Measurements from ENCODE around the gene ZNF516. TPM values are rescaled to one million over a fixed set of nuclear protein-coding genes. Genes with fewer than 3 reads are reported as not detected.

Gene ZNF516
- total and polyA plus RNA-seq, 2 of the 13 experiments (the other 11 are each of a cell fraction or from before 2014, with no cell fraction given) = 16.6 to 18.7 TPM

GRCh38 chr18:76504749-76505148, 9.7 kb upstream of the ZNF516 start (continued):
- TF ChIP-seq, protein P1, sequence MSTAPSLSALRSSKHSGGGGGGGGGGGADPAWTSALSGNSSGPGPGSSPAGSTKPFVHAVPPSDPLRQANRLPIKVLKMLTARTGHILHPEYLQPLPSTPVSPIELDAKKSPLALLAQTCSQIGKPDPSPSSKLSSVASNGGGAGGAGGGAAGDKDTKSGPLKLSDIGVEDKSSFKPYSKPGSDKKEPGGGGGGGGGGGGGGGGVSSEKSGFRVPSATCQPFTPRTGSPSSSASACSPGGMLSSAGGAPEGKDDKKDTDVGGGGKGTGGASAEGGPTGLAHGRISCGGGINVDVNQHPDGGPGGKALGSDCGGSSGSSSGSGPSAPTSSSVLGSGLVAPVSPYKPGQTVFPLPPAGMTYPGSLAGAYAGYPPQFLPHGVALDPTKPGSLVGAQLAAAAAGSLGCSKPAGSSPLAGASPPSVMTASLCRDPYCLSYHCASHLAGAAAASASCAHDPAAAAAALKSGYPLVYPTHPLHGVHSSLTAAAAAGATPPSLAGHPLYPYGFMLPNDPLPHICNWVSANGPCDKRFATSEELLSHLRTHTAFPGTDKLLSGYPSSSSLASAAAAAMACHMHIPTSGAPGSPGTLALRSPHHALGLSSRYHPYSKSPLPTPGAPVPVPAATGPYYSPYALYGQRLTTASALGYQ (CRISPR knock-in tag; IDR thresholded peaks at IDR 0.05) = no peak
- TF ChIP-seq NCOA2 (CRISPR knock-in tag; IDR thresholded peaks at IDR 0.05) (no peak), NFATC3 (CRISPR knock-in tag; IDR thresholded peaks at IDR 0.05) (no peak), CEBPG (CRISPR knock-in tag; IDR thresholded peaks at IDR 0.05) (peak; percentile 49; the same call in 1 of the 2 replicates), ONECUT2 (CRISPR knock-in tag; IDR thresholded peaks at IDR 0.05) (no peak), MTF2 (CRISPR knock-in tag; IDR thresholded peaks at IDR 0.05; ENCODE audit: borderline replicate concordance) (no peak), ATF4 (CRISPR knock-in tag; IDR thresholded peaks at IDR 0.05) (peak in 1 of 2 experiments; percentile 81; a peak in 2 of 4 replicates), TCF7L2 (IDR thresholded peaks at IDR 0.05; ENCODE audit: low read depth, low read length) (no peak), EHMT2 (IDR thresholded peaks at IDR 0.05; ENCODE audit: borderline replicate concordance, low read depth, low read length) (no peak), HDAC1 (CRISPR knock-in tag; IDR thresholded peaks at IDR 0.05) (no peak), FOXO1 (CRISPR knock-in tag; IDR thresholded peaks at IDR 0.05) (no peak), ZNF12 (CRISPR knock-in tag; IDR thresholded peaks at IDR 0.05) (no peak), MTA1 (CRISPR knock-in tag; IDR thresholded peaks at IDR 0.05; ENCODE audit: borderline replicate concordance) (no peak), ZNF710 (CRISPR knock-in tag; IDR thresholded peaks at IDR 0.05; ENCODE audit: borderline replicate concordance) (no peak), ATF7 (IDR thresholded peaks at IDR 0.05) (peak; percentile 48), ATF7 (CRISPR knock-in tag; IDR thresholded peaks at IDR 0.05) (no peak), CEBPB (IDR thresholded peaks at IDR 0.05; ENCODE audit: borderline replicate concordance, low read depth, low read length) (peak; percentile 85), JUN (CRISPR knock-in tag; IDR thresholded peaks at IDR 0.05) (no peak), FOXK2 (IDR thresholded peaks at IDR 0.05) (no peak)
- TF ChIP-seq, protein P2, sequence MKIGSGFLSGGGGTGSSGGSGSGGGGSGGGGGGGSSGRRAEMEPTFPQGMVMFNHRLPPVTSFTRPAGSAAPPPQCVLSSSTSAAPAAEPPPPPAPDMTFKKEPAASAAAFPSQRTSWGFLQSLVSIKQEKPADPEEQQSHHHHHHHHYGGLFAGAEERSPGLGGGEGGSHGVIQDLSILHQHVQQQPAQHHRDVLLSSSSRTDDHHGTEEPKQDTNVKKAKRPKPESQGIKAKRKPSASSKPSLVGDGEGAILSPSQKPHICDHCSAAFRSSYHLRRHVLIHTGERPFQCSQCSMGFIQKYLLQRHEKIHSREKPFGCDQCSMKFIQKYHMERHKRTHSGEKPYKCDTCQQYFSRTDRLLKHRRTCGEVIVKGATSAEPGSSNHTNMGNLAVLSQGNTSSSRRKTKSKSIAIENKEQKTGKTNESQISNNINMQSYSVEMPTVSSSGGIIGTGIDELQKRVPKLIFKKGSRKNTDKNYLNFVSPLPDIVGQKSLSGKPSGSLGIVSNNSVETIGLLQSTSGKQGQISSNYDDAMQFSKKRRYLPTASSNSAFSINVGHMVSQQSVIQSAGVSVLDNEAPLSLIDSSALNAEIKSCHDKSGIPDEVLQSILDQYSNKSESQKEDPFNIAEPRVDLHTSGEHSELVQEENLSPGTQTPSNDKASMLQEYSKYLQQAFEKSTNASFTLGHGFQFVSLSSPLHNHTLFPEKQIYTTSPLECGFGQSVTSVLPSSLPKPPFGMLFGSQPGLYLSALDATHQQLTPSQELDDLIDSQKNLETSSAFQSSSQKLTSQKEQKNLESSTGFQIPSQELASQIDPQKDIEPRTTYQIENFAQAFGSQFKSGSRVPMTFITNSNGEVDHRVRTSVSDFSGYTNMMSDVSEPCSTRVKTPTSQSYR (CRISPR knock-in tag; IDR thresholded peaks at IDR 0.05; ENCODE audit: borderline replicate concordance) = no peak
